DOHH2 (cell line): ENCODE data around the gene BRD8.

Experiments
- CTCF ChIP-seq: fragments of 200-600 bp; sonication (generic); IDR thresholded peaks from one replicate; pipeline ENCODE4 v1.5.1; 2014; ENCODE audit warnings: antibody characterized with exemption, mild to moderate bottlenecking, low read depth, low read length; ENCODE audit not compliant: poor library complexity, severe bottlenecking
- EZH2phosphoT487 ChIP-seq: fragments of 200-600 bp; sonication (generic); IDR thresholded peaks from 2 replicates; pipeline ENCODE4 v1.6.1; 2017; ENCODE audit warnings: borderline replicate concordance, mild to moderate bottlenecking, antibody characterized with exemption, low read length, moderate library complexity, mixed read lengths

GRCh38 chr5:138160706-138161105 is 17.7 kb downstream of the BRD8 start:
- TF ChIP-seq CTCF = no peak
- no peak for TF ChIP-seq EZH2phosphoT487
